GM10266 (cell line): ENCODE data around the gene LEFTY2.
A peak's percentile ranks its signal among the peaks of the same experiment; 100 is the strongest.

Experiments used
- DNase-seq: peaks from one replicate; pipeline ENCODE4 v3.0.0; 2012; ENCODE audit errors: extremely low spot score
- TF ChIP-seq, protein P1 (sequence below): IDR thresholded peaks from 2 replicates; pipeline ENCODE4 v1.5.1; 2012; ENCODE audit warnings: mild to moderate bottlenecking, low read depth; ENCODE audit not compliant: control insufficient read depth, insufficient read depth; ENCODE audit errors: missing control alignments

LEFTY2 gene

GRCh38 chr1:225946082-225946620 is 5.1 kb upstream of the LEFTY2 start:
- DNase-seq, result no peak

DNA sequence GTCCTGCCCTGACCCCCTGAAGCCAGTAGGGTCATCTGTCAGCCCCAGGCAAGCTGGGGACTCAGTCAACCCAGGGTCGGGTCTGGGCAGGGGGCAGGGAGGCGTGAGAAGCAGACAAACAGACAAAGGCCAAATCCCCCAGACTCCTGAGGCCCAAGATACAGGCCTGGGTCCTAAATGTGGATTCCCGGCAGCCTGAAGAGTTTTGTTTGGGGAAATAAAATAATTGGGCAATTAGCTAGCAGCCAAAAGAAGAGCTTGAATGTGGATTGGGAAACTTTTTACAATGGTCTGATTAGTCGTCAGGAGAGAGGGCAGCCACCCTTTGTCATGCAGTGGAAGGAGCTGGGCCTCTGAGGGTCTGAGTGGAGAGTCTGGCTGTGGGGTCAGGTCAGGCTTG is 4.5 kb upstream of the LEFTY2 start:
- TF ChIP-seq, protein P1, sequence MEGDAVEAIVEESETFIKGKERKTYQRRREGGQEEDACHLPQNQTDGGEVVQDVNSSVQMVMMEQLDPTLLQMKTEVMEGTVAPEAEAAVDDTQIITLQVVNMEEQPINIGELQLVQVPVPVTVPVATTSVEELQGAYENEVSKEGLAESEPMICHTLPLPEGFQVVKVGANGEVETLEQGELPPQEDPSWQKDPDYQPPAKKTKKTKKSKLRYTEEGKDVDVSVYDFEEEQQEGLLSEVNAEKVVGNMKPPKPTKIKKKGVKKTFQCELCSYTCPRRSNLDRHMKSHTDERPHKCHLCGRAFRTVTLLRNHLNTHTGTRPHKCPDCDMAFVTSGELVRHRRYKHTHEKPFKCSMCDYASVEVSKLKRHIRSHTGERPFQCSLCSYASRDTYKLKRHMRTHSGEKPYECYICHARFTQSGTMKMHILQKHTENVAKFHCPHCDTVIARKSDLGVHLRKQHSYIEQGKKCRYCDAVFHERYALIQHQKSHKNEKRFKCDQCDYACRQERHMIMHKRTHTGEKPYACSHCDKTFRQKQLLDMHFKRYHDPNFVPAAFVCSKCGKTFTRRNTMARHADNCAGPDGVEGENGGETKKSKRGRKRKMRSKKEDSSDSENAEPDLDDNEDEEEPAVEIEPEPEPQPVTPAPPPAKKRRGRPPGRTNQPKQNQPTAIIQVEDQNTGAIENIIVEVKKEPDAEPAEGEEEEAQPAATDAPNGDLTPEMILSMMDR, result no peak
- DNase-seq, result no peak

More at GRCh38 chr1:225946082-225946620, 5.1 kb upstream of the LEFTY2 start:
- TF ChIP-seq, protein P1, result no peak

DNA sequence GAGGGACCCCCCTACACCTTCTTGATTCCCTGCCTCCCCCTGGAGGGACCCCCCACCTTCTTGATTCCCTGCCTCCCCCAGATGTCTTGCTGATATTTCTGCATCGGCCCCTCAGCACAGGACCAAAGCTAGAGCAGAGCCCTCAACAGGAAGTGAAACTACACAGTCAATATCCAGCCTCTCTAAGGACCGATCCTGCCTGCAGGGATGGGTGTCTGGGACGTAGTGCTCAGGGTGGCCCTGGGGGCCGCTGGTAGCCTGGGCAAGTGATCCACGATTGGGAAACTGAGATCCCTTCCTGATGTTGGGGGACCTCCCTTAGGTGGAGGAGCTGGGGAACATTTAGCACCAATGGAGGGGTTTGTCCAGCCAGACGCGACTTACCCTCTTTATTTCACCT is 3.9 kb upstream of the LEFTY2 start:
- TF ChIP-seq, protein P1, result no peak
- peak; percentile 67 for DNase-seq

- no peak for DNase-seq
- TF ChIP-seq, protein P1, result no peak
These were observed 3.4 kb upstream of the LEFTY2 start for GRCh38 chr1:225944387-225944786.

GRCh38 chr1:225943582-225943981 is 2.6 kb upstream of the LEFTY2 start:
- TF ChIP-seq, protein P1, result no peak
- DNase-seq, result no peak

DNA sequence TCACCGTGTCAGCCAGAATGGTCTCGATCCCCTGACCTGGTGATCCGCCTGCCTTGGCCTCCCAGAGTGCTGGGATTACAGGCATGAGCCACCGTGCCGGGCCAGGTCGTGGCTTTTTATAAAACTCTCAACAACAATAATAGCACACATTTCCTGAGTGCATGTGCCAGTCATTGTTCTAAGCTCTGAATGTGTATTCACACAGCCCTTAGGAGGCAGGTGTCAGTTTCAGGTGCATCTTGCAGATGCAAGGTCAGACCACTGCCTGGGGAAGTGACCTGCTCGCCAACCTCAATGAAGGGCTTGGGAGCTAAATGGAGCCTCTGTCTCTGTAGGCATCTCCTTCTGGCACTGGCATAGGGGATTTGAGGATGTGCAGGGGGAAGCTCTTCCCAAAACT is 1.6 kb upstream of the LEFTY2 start:
- no peak for DNase-seq
- TF ChIP-seq, protein P1, result no peak

- DNase-seq, result no peak
- TF ChIP-seq, protein P1, result no peak
These were observed 862 bp upstream of the LEFTY2 start for GRCh38 chr1:225941942-225942222.
